Central memory CD8-positive, alpha-beta T cell (primary cell): ENCODE measurements around the gene WNT2.

Source experiments
- ATAC-seq: fragments of 150-1000 bp; cut with Tn5 transposase; replicated peaks from 2 replicates; pipeline ENCODE4 v1.10.0; 2022; ENCODE audit warnings: mild to moderate bottlenecking, moderate FRiP score, moderate number of reproducible peaks; ENCODE audit not compliant: poor library complexity, severe bottlenecking; ENCODE audit errors: extremely low read depth
- DNase-seq, 2 donors: peaks; one replicate each; pipeline ENCODE4 v3.0.0; 2021; ENCODE audit warnings: low spot score in 2 of 2
- H3K27ac Mint-ChIP-seq: one replicate; pipeline ENCODE4 v1.8.0; 2022; ENCODE audit warnings: low read depth, mild to moderate bottlenecking, moderate library complexity, mixed read lengths
- H3K27me3 Mint-ChIP-seq: one replicate; pipeline ENCODE4 v1.8.0; 2022; ENCODE audit warnings: mixed read lengths
- H3K36me3 Mint-ChIP-seq: one replicate; pipeline ENCODE4 v1.8.0; 2022; ENCODE audit warnings: mild to moderate bottlenecking, moderate library complexity, mixed read lengths; ENCODE audit not compliant: insufficient read depth
- H3K4me1 Mint-ChIP-seq: one replicate; pipeline ENCODE4 v1.8.0; 2022; ENCODE audit warnings: mixed read lengths
- H3K4me3 Mint-ChIP-seq: one replicate; pipeline ENCODE4 v1.8.0; 2022; ENCODE audit warnings: mild to moderate bottlenecking, moderate library complexity, mixed read lengths
- H3K9me3 Mint-ChIP-seq: one replicate; pipeline ENCODE4 v1.8.0; 2022; ENCODE audit warnings: mixed read lengths

The WNT2 gene

GRCh38 chr7:117322741-117323304 is at the start of gene WNT2:
WNT2 (minus strand) TSS chr7:117323058; CDS start chr7:117322989, 69 bp downstream.
- no peak for DNase-seq
- Mint-ChIP-seq H3K27ac (no peak within 1 kb of the TSS), H3K27me3 (peaks cover 74% of the 10 kb centered on the region), H3K9me3 (no peaks in the 10 kb centered on the region), H3K4me1 (peaks cover 3% of the 10 kb centered on the region), H3K36me3 (no peaks in the 10 kb centered on the region), H3K4me3 (no peak within 1 kb of the TSS)
- ATAC-seq, result no peak

- H3K36me3 Mint-ChIP-seq, result no peaks in the 10 kb centered on the region
- H3K9me3 Mint-ChIP-seq, result peaks cover 5% of the 10 kb centered on the region
- no peak overlapping the region for H3K4me3 Mint-ChIP-seq
- no peaks in the 10 kb centered on the region for H3K4me1 Mint-ChIP-seq
- H3K27ac Mint-ChIP-seq, result no peak overlapping the region
- no peak for DNase-seq
- no peak for ATAC-seq
- H3K27me3 Mint-ChIP-seq, result no peaks in the 10 kb centered on the region
These were observed 49.2 kb upstream of the WNT2 start for GRCh38 chr7:117372073-117372472.

- Mint-ChIP-seq H3K9me3 (peaks cover 6% of the 10 kb centered on the region), H3K36me3 (no peaks in the 10 kb centered on the region), H3K27me3 (no peaks in the 10 kb centered on the region), H3K27ac (no peak overlapping the region), H3K4me3 (no peak overlapping the region), H3K4me1 (no peaks in the 10 kb centered on the region)
- ATAC-seq (no peak), DNase-seq (no peak)
These were observed 41.7 kb upstream of the WNT2 start for GRCh38 chr7:117364339-117365080.

- H3K27ac Mint-ChIP-seq, result no peak overlapping the region
- no peaks in the 10 kb centered on the region for H3K36me3 Mint-ChIP-seq
- no peak for ATAC-seq
- no peak overlapping the region for H3K4me3 Mint-ChIP-seq
- no peaks in the 10 kb centered on the region for H3K27me3 Mint-ChIP-seq
- H3K4me1 Mint-ChIP-seq, result no peaks in the 10 kb centered on the region
- peaks cover 13% of the 10 kb centered on the region for H3K9me3 Mint-ChIP-seq
- DNase-seq, result no peak
These were observed 39.5 kb upstream of the WNT2 start for GRCh38 chr7:117362294-117362888.

- no peak for DNase-seq
- Mint-ChIP-seq H3K27me3 (peaks cover 21% of the 10 kb centered on the region), H3K27ac (no peak overlapping the region), H3K36me3 (no peaks in the 10 kb centered on the region), H3K9me3 (no peaks in the 10 kb centered on the region), H3K4me3 (no peak overlapping the region), H3K4me1 (no peaks in the 10 kb centered on the region)
- ATAC-seq, result no peak
These were observed 27.2 kb upstream of the WNT2 start for GRCh38 chr7:117350027-117350426.

GRCh38 chr7:117349570-117349969 is 26.7 kb upstream of the WNT2 start:
- Mint-ChIP-seq H3K27me3 (peaks cover 21% of the 10 kb centered on the region), H3K27ac (no peak overlapping the region), H3K4me3 (no peak overlapping the region), H3K9me3 (no peaks in the 10 kb centered on the region), H3K36me3 (no peaks in the 10 kb centered on the region), H3K4me1 (no peaks in the 10 kb centered on the region)
- ATAC-seq (no peak), DNase-seq (no peak)

GRCh38 chr7:117347962-117348672 is 25.3 kb upstream of the WNT2 start:
- Mint-ChIP-seq H3K4me1 (no peaks in the 10 kb centered on the region), H3K36me3 (no peaks in the 10 kb centered on the region), H3K27me3 (peaks cover 21% of the 10 kb centered on the region), H3K27ac (no peak overlapping the region), H3K4me3 (no peak overlapping the region), H3K9me3 (no peaks in the 10 kb centered on the region)
- DNase-seq, result no peak
- no peak for ATAC-seq

GRCh38 chr7:117347480-117347879 is 24.6 kb upstream of the WNT2 start:
- H3K27ac Mint-ChIP-seq, result no peak overlapping the region
- H3K9me3 Mint-ChIP-seq, result no peaks in the 10 kb centered on the region
- H3K4me1 Mint-ChIP-seq, result no peaks in the 10 kb centered on the region
- DNase-seq (no peak), ATAC-seq (no peak)
- no peak overlapping the region for H3K4me3 Mint-ChIP-seq
- no peaks in the 10 kb centered on the region for H3K36me3 Mint-ChIP-seq
- H3K27me3 Mint-ChIP-seq, result peaks cover 21% of the 10 kb centered on the region

- ATAC-seq (no peak), DNase-seq (no peak)
- no peak overlapping the region for H3K27ac Mint-ChIP-seq
- H3K4me1 Mint-ChIP-seq, result no peaks in the 10 kb centered on the region
- no peak overlapping the region for H3K4me3 Mint-ChIP-seq
- no peaks in the 10 kb centered on the region for H3K9me3 Mint-ChIP-seq
- peaks cover 21% of the 10 kb centered on the region for H3K27me3 Mint-ChIP-seq
- H3K36me3 Mint-ChIP-seq, result no peaks in the 10 kb centered on the region
These were observed 23.3 kb upstream of the WNT2 start for GRCh38 chr7:117346161-117346560.

- Mint-ChIP-seq H3K27ac (no peak overlapping the region), H3K9me3 (no peaks in the 10 kb centered on the region), H3K27me3 (no peaks in the 10 kb centered on the region), H3K4me1 (no peaks in the 10 kb centered on the region), H3K36me3 (no peaks in the 10 kb centered on the region), H3K4me3 (no peak overlapping the region)
- DNase-seq (no peak), ATAC-seq (no peak)
These were observed 15.2 kb upstream of the WNT2 start for GRCh38 chr7:117338020-117338419.

- DNase-seq (no peak), ATAC-seq (no peak)
- H3K27me3 Mint-ChIP-seq, result no peaks in the 10 kb centered on the region
- no peaks in the 10 kb centered on the region for H3K4me1 Mint-ChIP-seq
- H3K9me3 Mint-ChIP-seq, result no peaks in the 10 kb centered on the region
- H3K27ac Mint-ChIP-seq, result no peak overlapping the region
- H3K36me3 Mint-ChIP-seq, result no peaks in the 10 kb centered on the region
- H3K4me3 Mint-ChIP-seq, result no peak overlapping the region
These were observed 10.3 kb upstream of the WNT2 start for GRCh38 chr7:117333168-117333567.

- no peaks in the 10 kb centered on the region for H3K9me3 Mint-ChIP-seq
- no peak overlapping the region for H3K27ac Mint-ChIP-seq
- H3K4me1 Mint-ChIP-seq, result no peaks in the 10 kb centered on the region
- no peak for ATAC-seq
- DNase-seq, result no peak
- H3K27me3 Mint-ChIP-seq, result no peaks in the 10 kb centered on the region
- no peaks in the 10 kb centered on the region for H3K36me3 Mint-ChIP-seq
- no peak overlapping the region for H3K4me3 Mint-ChIP-seq
These were observed 9.2 kb upstream of the WNT2 start for GRCh38 chr7:117332031-117332430.

- H3K27me3 Mint-ChIP-seq, result peaks cover 62% of the 10 kb centered on the region
- no peaks in the 10 kb centered on the region for H3K36me3 Mint-ChIP-seq
- no peak overlapping the region for H3K4me3 Mint-ChIP-seq
- peaks cover 3% of the 10 kb centered on the region for H3K4me1 Mint-ChIP-seq
- DNase-seq (no peak), ATAC-seq (no peak)
- no peaks in the 10 kb centered on the region for H3K9me3 Mint-ChIP-seq
- no peak overlapping the region for H3K27ac Mint-ChIP-seq
These were observed 3.0 kb upstream of the WNT2 start for GRCh38 chr7:117325836-117326235.
